H9 (cell line): ENCODE results near the gene HMGCL. TPM values are rescaled to one million over a fixed set of nuclear protein-coding genes. Genes with fewer than 3 reads are reported as not detected.
"Not testable (repeated sequence)": the region's sequence is repeated elsewhere in the genome, so short reads cannot be mapped to it uniquely, and the experiment has no call there.

ENCODE experiments used
- DNase-seq: peaks from one replicate; pipeline ENCODE4 v3.0.0-alpha.2; 2017
- H2AFZ ChIP-seq: one replicate; pipeline ENCODE4 v1.6.1; 2013; ENCODE audit warnings: mild to moderate bottlenecking, low read length, control low read depth, moderate library complexity
- H2AK5ac ChIP-seq: 2 replicates; pipeline ENCODE4 v1.6.1; 2013; ENCODE audit warnings: low read length, control low read depth, mixed read lengths; ENCODE audit not compliant: insufficient read length
- H2BK120ac ChIP-seq: one replicate; pipeline ENCODE4 v1.6.1; 2013; ENCODE audit warnings: low read depth, mild to moderate bottlenecking, low read length, control low read depth, inconsistent platforms; ENCODE audit not compliant: poor library complexity, severe bottlenecking
- H2BK12ac ChIP-seq: 2 replicates; pipeline ENCODE4 v1.6.1; 2013; ENCODE audit warnings: low read length, control low read depth, mixed read lengths, low read depth; ENCODE audit not compliant: insufficient read length
- H2BK15ac ChIP-seq: 2 replicates; pipeline ENCODE4 v1.6.1; 2013; ENCODE audit warnings: low read depth, low read length, control low read depth
- H2BK20ac ChIP-seq: one replicate; pipeline ENCODE4 v1.6.1; 2013; ENCODE audit warnings: low read depth, mild to moderate bottlenecking, low read length, control low read depth, inconsistent platforms; ENCODE audit not compliant: poor library complexity, severe bottlenecking
- H2BK5ac ChIP-seq: 2 replicates; pipeline ENCODE4 v1.6.1; 2013; ENCODE audit warnings: low read length, control low read depth, mixed read lengths; ENCODE audit not compliant: insufficient read length
- H3K14ac ChIP-seq: 2 replicates; pipeline ENCODE4 v1.6.1; 2013; ENCODE audit warnings: low read length, control low read depth; ENCODE audit not compliant: insufficient read depth
- H3K18ac ChIP-seq: 2 replicates; pipeline ENCODE4 v1.6.1; 2013; ENCODE audit warnings: low read depth, mild to moderate bottlenecking, mixed read lengths, low read length, control low read depth; ENCODE audit not compliant: insufficient read length
- H3K23ac ChIP-seq: 2 replicates; pipeline ENCODE4 v1.6.1; 2013; ENCODE audit warnings: low read length, control low read depth, mixed read lengths, low read depth; ENCODE audit not compliant: insufficient read length
- H3K23me2 ChIP-seq: 2 replicates; pipeline ENCODE4 v1.6.1; 2013; ENCODE audit warnings: low read depth, mild to moderate bottlenecking, mixed read lengths, low read length, control low read depth; ENCODE audit not compliant: insufficient read length, poor library complexity, severe bottlenecking
- H3K27ac ChIP-seq: 2 replicates; pipeline ENCODE4 v1.5.1; 2013; ENCODE audit warnings: low read length, control low read depth, mixed read lengths, low read depth; ENCODE audit not compliant: insufficient read length
- H3K27me3 ChIP-seq: 2 replicates; pipeline ENCODE4 v1.6.1; 2013; ENCODE audit warnings: low read length, control low read depth, inconsistent platforms; ENCODE audit not compliant: insufficient read depth
- H3K4ac ChIP-seq: 2 replicates; pipeline ENCODE4 v1.6.1; 2013; ENCODE audit warnings: low read depth, mild to moderate bottlenecking, control low read depth, inconsistent platforms, low read length, moderate library complexity
- H3K4me1 ChIP-seq: 2 replicates; pipeline ENCODE4 v1.6.1; 2013; ENCODE audit warnings: low read length, control low read depth, inconsistent platforms; ENCODE audit not compliant: insufficient read depth
- H3K4me2 ChIP-seq: 2 replicates; pipeline ENCODE4 v1.6.1; 2013; ENCODE audit warnings: low read length, control low read depth, mixed read lengths; ENCODE audit not compliant: insufficient read length, insufficient read depth
- H3K56ac ChIP-seq: 2 replicates; pipeline ENCODE4 v1.6.1; 2013; ENCODE audit warnings: low read depth, mild to moderate bottlenecking, mixed read lengths, low read length, control low read depth; ENCODE audit not compliant: insufficient read length
- H3K79me1 ChIP-seq: 2 replicates; pipeline ENCODE4 v1.6.1; 2013; ENCODE audit warnings: low read depth, mild to moderate bottlenecking, moderate library complexity, low read length, control low read depth, inconsistent platforms; ENCODE audit not compliant: insufficient read depth, poor library complexity, severe bottlenecking
- H3K79me2 ChIP-seq: 2 replicates; pipeline ENCODE4 v1.6.1; 2013; ENCODE audit warnings: low read length, control low read depth, inconsistent platforms; ENCODE audit not compliant: insufficient read depth
- H3K9ac ChIP-seq: 2 replicates; pipeline ENCODE4 v1.6.1; 2013; ENCODE audit warnings: low read length, control low read depth, mixed read lengths; ENCODE audit not compliant: insufficient read length; ENCODE audit errors: extremely low read depth
- H3K9me3 ChIP-seq: one replicate; pipeline ENCODE4 v1.6.1; 2013; ENCODE audit warnings: low read depth, low read length, inconsistent platforms; ENCODE audit not compliant: control insufficient read depth
- H3T11ph ChIP-seq: one replicate; pipeline ENCODE4 v1.6.1; 2013; ENCODE audit warnings: mild to moderate bottlenecking, low read length, control low read depth, inconsistent platforms
- H4K20me1 ChIP-seq: one replicate; pipeline ENCODE4 v1.6.1; 2013; ENCODE audit not compliant: control insufficient read depth, insufficient read length, insufficient read depth
- H4K5ac ChIP-seq: 2 replicates; pipeline ENCODE4 v1.6.1; 2013; ENCODE audit warnings: low read depth, mild to moderate bottlenecking, mixed read lengths, low read length, control low read depth; ENCODE audit not compliant: insufficient read length
- H4K8ac ChIP-seq: replicated peaks from 2 replicates; pipeline ENCODE4 v1.6.1; 2013; ENCODE audit warnings: low read length, control low read depth, mixed read lengths, low read depth; ENCODE audit not compliant: insufficient read length
- H4K91ac ChIP-seq: 2 replicates; pipeline ENCODE4 v1.6.1; 2013; ENCODE audit warnings: low read depth, mild to moderate bottlenecking, moderate library complexity, mixed read lengths, low read length, control low read depth; ENCODE audit not compliant: insufficient read length
- H3K27ac Mint-ChIP-seq, 3 experiments: 2 replicates in 2 of 3; 3 replicates in 1 of 3; pipeline ENCODE4 v1.8.0; 2020 to 2021; ENCODE audit warnings: mixed read lengths in 3 of 3, mild to moderate bottlenecking in 1 of 3, moderate library complexity in 1 of 3
- H3K27me3 Mint-ChIP-seq: 2 replicates; pipeline ENCODE4 v1.8.0; 2021; ENCODE audit warnings: low read depth, mild to moderate bottlenecking, moderate library complexity, mixed read lengths
- H3K36me3 Mint-ChIP-seq, 3 experiments: 2 replicates in 2 of 3; 3 replicates in 1 of 3; pipeline ENCODE4 v1.8.0; 2020 to 2021; ENCODE audit warnings: low read depth in 3 of 3, mixed read lengths in 3 of 3; ENCODE audit not compliant: insufficient read depth in 1 of 3
- H3K4me1 Mint-ChIP-seq, 2 experiments: 2 replicates each; pipeline ENCODE4 v1.8.0; 2020; ENCODE audit warnings: mixed read lengths in 2 of 2
- H3K4me3 Mint-ChIP-seq, 2 experiments: 2 replicates in 1 of 2; 3 replicates in 1 of 2; pipeline ENCODE4 v1.8.0; 2020 to 2021; ENCODE audit warnings: mild to moderate bottlenecking in 2 of 2, mixed read lengths in 2 of 2, moderate library complexity in 1 of 2
- H3K9me3 Mint-ChIP-seq, 2 experiments: 2 replicates in 1 of 2; 3 replicates in 1 of 2; pipeline ENCODE4 v1.8.0; 2020; ENCODE audit warnings: mild to moderate bottlenecking in 2 of 2, mixed read lengths in 2 of 2, moderate library complexity in 1 of 2
- CTCF ChIP-seq: fragments of 200-600 bp; sonication (generic); conservative IDR thresholded peaks from 3 replicates; pipeline ENCODE4 v1.8.0; 2021; ENCODE audit warnings: antibody characterized with exemption, mild to moderate bottlenecking
- WGBS: extraction: QIAGEN DNeasy Blood & Tissue Kit; methylation state at CpG from one replicate; pipeline ENCODE4 v1.1.7; 2013; ENCODE audit warnings: missing lambda C conversion rate, low lambda C conversion rate, mixed read lengths; ENCODE audit not compliant: insufficient read length; ENCODE audit errors: extremely low coverage; 5-methylcytosine and 5-hydroxymethylcytosine counted together
- total RNA-seq: library from RNA; stranded (reverse); gene quantifications from 2 replicates; pipeline ENCODE4 v1.2.1, GENCODE V29; 2021

The HMGCL gene
- total RNA-seq, 1 experiment from 2014 or later = 15.9 TPM

DNA sequence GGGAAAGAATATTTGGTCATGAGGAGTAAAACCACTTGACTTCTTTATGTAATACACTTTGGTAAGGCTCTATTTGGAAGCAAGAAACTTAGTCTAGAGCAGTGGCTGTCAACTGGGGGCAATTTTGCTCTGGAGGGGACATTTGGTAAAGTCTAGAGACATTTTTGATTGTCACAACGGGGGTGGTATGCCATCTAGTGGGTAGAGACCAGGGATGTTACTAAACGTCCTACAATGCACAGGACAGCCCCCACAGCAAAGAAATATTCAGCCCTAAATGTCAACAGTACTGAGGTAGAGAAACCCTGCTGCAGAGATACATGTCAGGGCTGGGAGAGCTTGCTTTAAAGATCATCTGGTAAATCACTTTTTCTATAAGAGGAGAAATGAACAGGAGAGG is 29.3 kb upstream of the HMGCL start:
- no peak overlapping the region for H3K4me2 ChIP-seq
- no peak overlapping the region for H3K9ac ChIP-seq
- no peaks in the 10 kb centered on the region for H3K4me1 ChIP-seq
- Mint-ChIP-seq H3K4me3 (no peak overlapping the region), H3K27me3 (no peaks in the 10 kb centered on the region), H3K27ac (no peak overlapping the region), H3K4me1 (no peaks in the 10 kb centered on the region), H3K36me3 (peaks cover 10 to 15% (median 12%) of the 10 kb centered on the region in 3 experiments), H3K9me3 (peaks cover 8 to 9% of the 10 kb centered on the region in 2 experiments)
- H2BK120ac ChIP-seq = no peak overlapping the region
- no peaks in the 10 kb centered on the region for H3K23me2 ChIP-seq
- H3K79me1 ChIP-seq = no peaks in the 10 kb centered on the region
- no peak overlapping the region for H3K56ac ChIP-seq
- H2BK12ac ChIP-seq = no peak overlapping the region
- no peak overlapping the region for H3K23ac ChIP-seq
- no peak overlapping the region for H3K18ac ChIP-seq
- H3K79me2 ChIP-seq = no peaks in the 10 kb centered on the region
- no peak overlapping the region for H3K4ac ChIP-seq
- no peak overlapping the region for H2AK5ac ChIP-seq
- H4K8ac ChIP-seq = no peak overlapping the region
- no peaks in the 10 kb centered on the region for H3K9me3 ChIP-seq
- H4K20me1 ChIP-seq = no peaks in the 10 kb centered on the region
- H3K27me3 ChIP-seq = no peaks in the 10 kb centered on the region
- H2BK15ac ChIP-seq = no peak overlapping the region
- no peak for DNase-seq
- H4K5ac ChIP-seq = no peak overlapping the region
- no peak overlapping the region for H4K91ac ChIP-seq
- H2BK20ac ChIP-seq = no peak overlapping the region
- WGBS = no CpG with 5 or more reads among the region's 2 CpGs
- no peak overlapping the region for H2BK5ac ChIP-seq
- H3T11ph ChIP-seq = no peak overlapping the region
- TF ChIP-seq CTCF = peak; percentile 24; the same call in 1 of the 3 replicates
- H2AFZ ChIP-seq = no peak overlapping the region
- no peak overlapping the region for H3K27ac ChIP-seq
- no peak overlapping the region for H3K14ac ChIP-seq

- H2BK5ac ChIP-seq, H2BK15ac ChIP-seq, H3K27ac Mint-ChIP-seq, H3K4me1 ChIP-seq, H3K27ac ChIP-seq, H3K14ac ChIP-seq, H4K91ac ChIP-seq, H3K4ac ChIP-seq, H4K5ac ChIP-seq, H3T11ph ChIP-seq, H3K79me1 ChIP-seq, H3K9me3 ChIP-seq, H3K18ac ChIP-seq, H3K27me3 ChIP-seq, H4K20me1 ChIP-seq, H2BK20ac ChIP-seq, H3K9ac ChIP-seq, H3K79me2 ChIP-seq, H3K23ac ChIP-seq, H2AFZ ChIP-seq, H3K4me1 Mint-ChIP-seq, H2BK120ac ChIP-seq, H3K23me2 ChIP-seq, H3K27me3 Mint-ChIP-seq, H3K56ac ChIP-seq, DNase-seq, H2BK12ac ChIP-seq, H4K8ac ChIP-seq, H3K4me3 Mint-ChIP-seq, H2AK5ac ChIP-seq, H3K4me2 ChIP-seq: not testable (repeated sequence)
- WGBS = no CpG with 5 or more reads among the region's 34 CpGs
- peaks cover 14 to 24% (median 14%) of the 10 kb centered on the region in 3 experiments for H3K36me3 Mint-ChIP-seq
- peaks cover 9 to 14% of the 10 kb centered on the region in 2 experiments for H3K9me3 Mint-ChIP-seq
Observed at GRCh38 chr1:23853124-23853523, 27.9 kb upstream of the HMGCL start.
